HG02840 (cell line): ENCODE measurements around the gene C2CD2L.
"Not testable (repeated sequence)": the region's sequence is repeated elsewhere in the genome, so short reads cannot be mapped to it uniquely, and the experiment has no call there.

Source experiments
- ATAC-seq: cut with Tn5 transposase; IDR thresholded peaks from one replicate; pipeline ENCODE4 v1.9.1; 2021; ENCODE audit warnings: mild to moderate bottlenecking, moderate library complexity, moderate number of reproducible peaks; ENCODE audit not compliant: unreplicated experiment, low FRiP score

Gene C2CD2L

GRCh38 chr11:119149018-119149785 is 42.1 kb downstream of the C2CD2L start, which contains the start of gene ABCG4:
Gene ABCG4, plus strand, starts transcription at chr11:119149052. Its CDS starts 914 bp downstream, at chr11:119149966.
- no peak for ATAC-seq

GRCh38 chr11:119149786-119150275 is 42.7 kb downstream of the C2CD2L start:
- no peak for ATAC-seq

- no peak for ATAC-seq
Observed at GRCh38 chr11:119152043-119152442, 44.9 kb downstream of the C2CD2L start.

- no peak for ATAC-seq
Observed at GRCh38 chr11:119152604-119153003, 45.5 kb downstream of the C2CD2L start.

- no peak for ATAC-seq
Observed at GRCh38 chr11:119153049-119153818, 46.1 kb downstream of the C2CD2L start.

- no peak for ATAC-seq
Observed at GRCh38 chr11:119154178-119154577, 47.0 kb downstream of the C2CD2L start.

- no peak for ATAC-seq
Observed at GRCh38 chr11:119155733-119156492, 48.8 kb downstream of the C2CD2L start.

- ATAC-seq, result no peak
Observed at GRCh38 chr11:119156496-119156895, 49.4 kb downstream of the C2CD2L start.

- no peak for ATAC-seq
Observed at GRCh38 chr11:119157063-119157462, 49.9 kb downstream of the C2CD2L start.

GRCh38 chr11:119158467-119158866 is 51.3 kb downstream of the C2CD2L start:
- no peak for ATAC-seq

- ATAC-seq, result no peak
Observed at GRCh38 chr11:119160151-119160550, 53.0 kb downstream of the C2CD2L start.

- ATAC-seq, result no peak
Observed at GRCh38 chr11:119161871-119162270, 54.7 kb downstream of the C2CD2L start.

- no peak for ATAC-seq
Observed at GRCh38 chr11:119166368-119167076, 59.4 kb downstream of the C2CD2L start.

GRCh38 chr11:119167077-119167458 is 59.9 kb downstream of the C2CD2L start:
- not testable (repeated sequence) for ATAC-seq

GRCh38 chr11:119167933-119168332 is 60.8 kb downstream of the C2CD2L start:
- ATAC-seq, result no peak
